Adrenal gland (tissue), 5 donors: ENCODE results near the gene SLC25A45.

ENCODE experiments used
- POLR2A ChIP-seq, 2 donors: fragments of 450-650 bp; IDR thresholded peaks; one replicate each; pipeline ENCODE4 v1.6.1; 2017; ENCODE audit warnings: antibody characterized with exemption in 2 of 2, mild to moderate bottlenecking in 2 of 2, moderate library complexity in 1 of 2
- TF ChIP-seq, protein P1 (sequence below), 6 experiments: fragments of 450-650 bp in 4 of 6; fragments of 200-600 bp in 2 of 6; sonication (generic) in 1 of 6; IDR thresholded peaks; 1 replicate in 5 of 6; 2 replicates in 1 of 6; pipeline versions ENCODE4 v1.5.1 to v1.8.0; 2016 to 2021; ENCODE audit warnings: antibody characterized with exemption in 6 of 6, mild to moderate bottlenecking in 2 of 6, moderate library complexity in 1 of 6
- donor health status: DM: no; HTN: no; CAD: no.

DNA sequence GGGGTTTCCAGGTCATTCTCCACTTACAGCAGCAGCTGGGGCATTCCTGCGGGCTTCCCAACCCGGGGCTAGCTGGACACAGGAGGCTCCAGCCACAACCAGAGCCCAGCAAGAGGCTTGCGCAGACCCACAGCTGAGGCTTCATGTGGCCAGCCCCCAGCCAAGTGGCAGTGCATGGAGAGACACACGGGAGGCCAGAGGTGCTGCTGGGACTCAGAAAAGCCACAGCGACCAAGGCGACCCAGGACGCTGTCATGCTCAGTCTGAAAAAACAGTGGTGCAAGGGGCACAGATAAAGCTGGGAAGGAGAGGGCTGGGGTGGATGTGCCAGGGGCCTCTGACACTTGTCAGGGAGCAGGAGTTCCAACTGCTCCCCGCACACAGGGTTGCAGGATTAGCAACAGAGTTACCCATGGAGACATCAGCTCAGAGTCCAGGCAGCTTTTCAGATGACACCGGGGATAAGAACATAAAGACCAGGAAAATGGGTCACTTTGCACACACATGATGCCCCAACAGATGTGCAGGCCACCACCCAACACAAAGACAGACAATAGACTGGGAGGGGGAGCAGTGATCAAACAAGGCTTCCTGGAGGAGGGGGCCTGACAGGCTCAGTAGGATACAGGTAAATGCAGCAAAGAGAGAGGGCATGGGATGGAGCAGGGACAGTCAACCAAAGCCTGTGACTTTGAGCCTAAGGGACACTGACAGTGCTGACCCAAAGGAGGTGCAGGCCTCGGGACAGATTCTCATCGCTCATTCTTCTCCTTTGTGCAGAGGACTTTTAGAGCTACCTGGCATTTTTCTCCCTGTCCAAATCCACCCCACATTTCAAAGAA, 33.3 kb upstream of the SLC25A45 start:
- TF ChIP-seq, protein P1, sequence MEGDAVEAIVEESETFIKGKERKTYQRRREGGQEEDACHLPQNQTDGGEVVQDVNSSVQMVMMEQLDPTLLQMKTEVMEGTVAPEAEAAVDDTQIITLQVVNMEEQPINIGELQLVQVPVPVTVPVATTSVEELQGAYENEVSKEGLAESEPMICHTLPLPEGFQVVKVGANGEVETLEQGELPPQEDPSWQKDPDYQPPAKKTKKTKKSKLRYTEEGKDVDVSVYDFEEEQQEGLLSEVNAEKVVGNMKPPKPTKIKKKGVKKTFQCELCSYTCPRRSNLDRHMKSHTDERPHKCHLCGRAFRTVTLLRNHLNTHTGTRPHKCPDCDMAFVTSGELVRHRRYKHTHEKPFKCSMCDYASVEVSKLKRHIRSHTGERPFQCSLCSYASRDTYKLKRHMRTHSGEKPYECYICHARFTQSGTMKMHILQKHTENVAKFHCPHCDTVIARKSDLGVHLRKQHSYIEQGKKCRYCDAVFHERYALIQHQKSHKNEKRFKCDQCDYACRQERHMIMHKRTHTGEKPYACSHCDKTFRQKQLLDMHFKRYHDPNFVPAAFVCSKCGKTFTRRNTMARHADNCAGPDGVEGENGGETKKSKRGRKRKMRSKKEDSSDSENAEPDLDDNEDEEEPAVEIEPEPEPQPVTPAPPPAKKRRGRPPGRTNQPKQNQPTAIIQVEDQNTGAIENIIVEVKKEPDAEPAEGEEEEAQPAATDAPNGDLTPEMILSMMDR (IDR thresholded peaks at IDR 0.05), result no peak
- no peak for TF ChIP-seq POLR2A (IDR thresholded peaks at IDR 0.05)
